NCI-H82 treated with DMSO at 0.1 percent for 48 hours (cell line): Measurements from ENCODE around the gene ATP5F1B.
"Not testable (repeated sequence)": the region's sequence is repeated elsewhere in the genome, so short reads cannot be mapped to it uniquely, and the experiment has no call there.

Source experiments
- DNase-seq: peaks from one replicate; lab custom pipeline; 2025; ENCODE audit not compliant: unreplicated experiment; lab: John Stamatoyannopoulos, UW

Gene ATP5F1B

GRCh38 chr12:56648023-56648422, 2.2 kb upstream of the ATP5F1B start:
- DNase-seq: not testable (repeated sequence)

- no peak for DNase-seq
Measured at GRCh38 chr12:56645201-56645716, 525 bp downstream of the ATP5F1B start.

GRCh38 chr12:56644654-56645053, 1.1 kb downstream of the ATP5F1B start:
- no peak for DNase-seq

- no peak for DNase-seq
Measured at GRCh38 chr12:56641219-56641618, 4.6 kb downstream of the ATP5F1B start.

GRCh38 chr12:56637621-56638020, 8.2 kb downstream of the ATP5F1B start:
- no peak for DNase-seq

GRCh38 chr12:56636675-56637540, 8.9 kb downstream of the ATP5F1B start:
- DNase-seq: peak; percentile 99

GRCh38 chr12:56635806-56636674, 9.7 kb downstream of the ATP5F1B start:
- DNase-seq: peak; percentile 69

- DNase-seq: peak; percentile 83
Measured at GRCh38 chr12:56634837-56635791, 10.7 kb downstream of the ATP5F1B start.

- DNase-seq: peak; percentile 62
Measured at GRCh38 chr12:56634242-56634836, 11.4 kb downstream of the ATP5F1B start.

GRCh38 chr12:56633468-56634241, 12.1 kb downstream of the ATP5F1B start:
- peak; percentile 76 for DNase-seq

GRCh38 chr12:56632701-56633467, 12.9 kb downstream of the ATP5F1B start:
- peak; percentile 76 for DNase-seq

GRCh38 chr12:56631790-56632700, 13.7 kb downstream of the ATP5F1B start:
- peak; percentile 97 for DNase-seq

GRCh38 chr12:56630180-56630632, 15.6 kb downstream of the ATP5F1B start, which contains the start of gene BAZ2A:
BAZ2A (minus strand) TSS chr12:56630326; CDS start chr12:56617530, 12,796 bp downstream.
- DNase-seq: peak; percentile 56

- DNase-seq: no peak
Measured at GRCh38 chr12:56629459-56630179, 16.2 kb downstream of the ATP5F1B start.

GRCh38 chr12:56628671-56629458, 16.9 kb downstream of the ATP5F1B start:
- no peak for DNase-seq

- DNase-seq: no peak
Measured at GRCh38 chr12:56626701-56627100, 19.1 kb downstream of the ATP5F1B start.
